Measurements from ENCODE around the gene LAMTOR1. TPM values are rescaled to one million over a fixed set of nuclear protein-coding genes. Genes with fewer than 3 reads are reported as not detected.

LAMTOR1 gene
- total RNA-seq, 1 donor from 2014 or later = 110 TPM

Other genes with a start within 250 kb of the LAMTOR1 start
- gene DEFB131B, start 224.8 kb downstream of the LAMTOR1 start, total RNA-seq = not detected in 2 replicates
- 8.3 and 9.2 TPM in 2 replicates for gene XNDC1N, start 174.7 kb downstream of the LAMTOR1 start, total RNA-seq
- gene RNF121, start 174.3 kb downstream of the LAMTOR1 start, total RNA-seq = 86.8 and 101 TPM in 2 replicates
- 6.1 and 8.4 TPM in 2 replicates for gene IL18BP, start 104.4 kb downstream of the LAMTOR1 start, total RNA-seq
- 130 and 140 TPM in 2 replicates for gene NUMA1, start 22.8 kb downstream of the LAMTOR1 start, total RNA-seq
- 2.6 and 3.5 TPM in 2 replicates for gene LRRC51, start 22.4 kb downstream of the LAMTOR1 start, total RNA-seq
- not detected in 2 replicates for gene TOMT, start 2.6 kb upstream of the LAMTOR1 start, total RNA-seq
- 26.3 and 26.8 TPM in 2 replicates for gene ANAPC15, start 9.4 kb upstream of the LAMTOR1 start, total RNA-seq
- not detected in 2 replicates for gene FOLR3, start 32.4 kb upstream of the LAMTOR1 start, total RNA-seq
- not detected in 2 replicates for gene FOLR1, start 88.8 kb upstream of the LAMTOR1 start, total RNA-seq
- not detected in 2 replicates for gene FOLR2, start 113.5 kb upstream of the LAMTOR1 start, total RNA-seq
- 51.4 and 65.5 TPM in 2 replicates for gene INPPL1, start 121.5 kb upstream of the LAMTOR1 start, total RNA-seq
- gene PHOX2A, start 140.9 kb upstream of the LAMTOR1 start, total RNA-seq = not detected in 2 replicates